Keratinocyte (primary cell): Measurements from ENCODE around the gene RRAGC. TPM values are rescaled to one million over a fixed set of nuclear protein-coding genes. Genes with fewer than 3 reads are reported as not detected.
A peak's percentile ranks its signal among the peaks of the same experiment; 100 is the strongest.

ENCODE experiments used
- DNase-seq: peaks from one replicate; pipeline ENCODE4 v3.0.0-alpha.2; 2011; ENCODE audit warnings: low read depth, missing footprints, low spot score
- FAIRE-seq: peaks from 2 replicates; lab custom pipeline; 2011; peaks lifted over from hg19 to GRCh38; lab: Jason Lieb, UNC
- H2AFZ ChIP-seq: 2 replicates; pipeline ENCODE4 v1.6.0; 2012; ENCODE audit warnings: low read length, control low read depth, inconsistent platforms; ENCODE audit not compliant: control insufficient read depth
- H3K27ac ChIP-seq: 2 replicates; pipeline ENCODE4 v1.5.1; 2011; ENCODE audit warnings: low read length; ENCODE audit not compliant: control insufficient read depth, insufficient read depth
- H3K27me3 ChIP-seq: 3 replicates; pipeline ENCODE4 v1.6.0; 2011; ENCODE audit warnings: low read length; ENCODE audit not compliant: control insufficient read depth, insufficient read depth; ENCODE audit errors: extremely low read depth
- H3K36me3 ChIP-seq, 2 experiments: 2 replicates in 1 of 2; 3 replicates in 1 of 2; pipeline ENCODE4 v1.5.1; 2011; ENCODE audit warnings: low read length in 2 of 2, mild to moderate bottlenecking in 1 of 2; ENCODE audit not compliant: control insufficient read depth in 2 of 2, insufficient read depth in 2 of 2; ENCODE audit errors: extremely low read depth in 1 of 2
- H3K4me1 ChIP-seq: 3 replicates; pipeline ENCODE4 v1.5.1; 2011; ENCODE audit warnings: low read length; ENCODE audit not compliant: control insufficient read depth, insufficient read depth; ENCODE audit errors: extremely low read depth
- H3K4me2 ChIP-seq: 3 replicates; pipeline ENCODE4 v1.6.0; 2011; ENCODE audit warnings: low read depth, low read length; ENCODE audit not compliant: control insufficient read depth, insufficient read depth; ENCODE audit errors: extremely low read depth
- H3K4me3 ChIP-seq, 3 experiments: fragments of 200-600 bp in 1 of 3; sonication (generic) in 1 of 3; 2 replicates in 2 of 3; 3 replicates in 1 of 3; pipeline ENCODE4 v1.5.1; 2011 to 2016; ENCODE audit warnings: low read length in 3 of 3, mild to moderate bottlenecking in 3 of 3, control low read depth in 2 of 3, inconsistent platforms in 1 of 3, low read depth in 1 of 3, mixed read lengths in 1 of 3, mixed run types in 1 of 3, moderate library complexity in 1 of 3; ENCODE audit not compliant: control insufficient read depth in 2 of 3, insufficient read depth in 2 of 3; ENCODE audit errors: extremely low read depth in 1 of 3
- H3K79me2 ChIP-seq: 2 replicates; pipeline ENCODE4 v1.6.0; 2012; ENCODE audit warnings: low read length; ENCODE audit not compliant: control insufficient read depth, insufficient read depth
- H3K9ac ChIP-seq: 3 replicates; pipeline ENCODE4 v1.6.0; 2011; ENCODE audit warnings: low read length; ENCODE audit not compliant: control insufficient read depth, insufficient read depth; ENCODE audit errors: extremely low read depth
- H3K9me1 ChIP-seq: 3 replicates; pipeline ENCODE4 v1.6.0; 2011; ENCODE audit warnings: low read length; ENCODE audit not compliant: control insufficient read depth, insufficient read depth; ENCODE audit errors: extremely low read depth
- H3K9me3 ChIP-seq: 2 replicates; pipeline ENCODE4 v1.5.1; 2012; ENCODE audit warnings: low read depth, low read length; ENCODE audit not compliant: control insufficient read depth
- H4K20me1 ChIP-seq: 3 replicates; pipeline ENCODE4 v1.6.0; 2011; ENCODE audit warnings: low read length; ENCODE audit not compliant: control insufficient read depth, insufficient read depth; ENCODE audit errors: extremely low read depth
- EZH2 ChIP-seq: IDR thresholded peaks from one replicate; pipeline ENCODE4 v1.6.1; 2012; ENCODE audit warnings: inconsistent platforms, mild to moderate bottlenecking, low read length, moderate library complexity
- dilution Hi-C: fragments of 300-500 bp; cut with MboI; formaldehyde crosslinking; loops from one replicate; pipeline ENCODE4 v1.7.0; 2020; ENCODE audit warnings: low sequenced_read_pairs; ENCODE audit not compliant: extremely low pct_ligation_motif_present
- polyA plus RNA-seq, 5 experiments: library from polyadenylated mRNA; depleted of rRNA in 3 of 5; stranded (reverse) in 3 of 5; stranded (forward) in 1 of 5; unstranded in 1 of 5; fragments of >200 nt; gene quantifications; 1 replicate in 1 of 5; 2 replicates in 3 of 5; 3 replicates in 1 of 5; pipeline versions ENCODE4 v1.2.1 to v1.2.3, GENCODE V29; 2011 to 2012; ENCODE audit warnings: missing spikeins in 2 of 5, low read depth in 1 of 5, low replicate concordance in 1 of 5
- TF ChIP-seq, protein P1 (sequence below), 3 experiments: IDR thresholded peaks in 1 of 3; conservative IDR thresholded peaks in 1 of 3; optimal IDR thresholded peaks in 1 of 3; 2 replicates in 2 of 3; 3 replicates in 1 of 3; pipeline versions ENCODE3 to v1.5.1; 2011; ENCODE audit warnings: low read length in 3 of 3, mild to moderate bottlenecking in 3 of 3, moderate library complexity in 2 of 3, control low read depth in 1 of 3, inconsistent platforms in 1 of 3; ENCODE audit not compliant: insufficient read depth in 2 of 3; ENCODE audit errors: extremely low read depth in 1 of 3

The RRAGC gene
- polyA plus RNA-seq, 1 donor (not counting 4 experiments of a cell fraction or from before 2014, with no cell fraction given), result 37.8 TPM

DNA sequence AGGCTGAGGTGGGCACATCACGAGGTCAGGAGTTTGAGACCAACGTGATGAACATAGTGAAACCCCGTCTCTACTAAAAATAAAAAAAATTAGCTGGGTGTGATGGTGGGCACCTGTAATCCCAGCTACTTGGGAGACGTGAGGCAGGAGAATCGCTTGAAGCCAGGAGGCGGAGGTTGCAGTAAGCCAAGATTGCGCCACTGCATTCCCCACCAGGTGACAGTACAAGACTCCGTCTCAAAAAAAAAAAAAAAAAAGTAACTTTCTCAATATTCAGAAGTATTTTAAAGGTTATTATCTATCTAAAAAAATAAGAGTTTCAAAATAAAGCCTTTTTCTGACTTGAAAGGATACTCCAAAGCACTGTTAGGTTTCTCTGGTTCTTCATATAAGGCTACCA lies 7.6 kb upstream of the RRAGC start:
- peaks cover 14% of the 10 kb centered on the region for H3K79me2 ChIP-seq

DNA sequence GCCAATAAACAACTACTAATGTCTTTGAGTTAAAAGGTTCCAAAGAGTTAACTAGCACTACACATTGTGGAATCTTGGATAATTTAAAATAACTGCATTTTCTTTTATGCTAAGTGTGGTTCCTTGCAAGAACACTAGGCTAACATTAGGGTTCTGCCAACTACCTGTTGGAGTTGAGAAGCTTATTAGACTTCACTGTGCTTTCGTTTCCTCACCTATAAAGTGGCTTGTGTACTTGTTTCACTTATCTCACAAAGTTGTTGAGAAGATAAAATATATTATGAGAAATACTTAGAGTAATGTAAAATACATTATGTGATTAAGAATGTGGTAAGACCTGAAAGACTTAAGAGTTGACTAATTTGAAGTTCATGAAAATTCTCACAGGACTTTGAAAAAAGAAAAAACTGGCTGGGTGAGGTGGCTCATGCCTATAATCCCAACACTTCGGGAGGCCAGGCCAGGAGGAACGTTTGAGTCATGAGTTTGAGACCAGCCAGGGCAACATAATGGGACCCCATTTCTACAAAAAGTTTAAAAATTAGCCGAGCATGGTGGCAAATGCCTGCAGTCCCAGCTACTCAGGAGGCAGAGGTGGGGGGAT lies 5.6 kb upstream of the RRAGC start:
- H3K9me3 ChIP-seq, result no peaks in the 10 kb centered on the region
- no peak overlapping the region for H3K4me2 ChIP-seq
- H3K36me3 ChIP-seq, result peaks cover 1 to 11% of the 10 kb centered on the region in 2 experiments
- H3K9me1 ChIP-seq, result no peaks in the 10 kb centered on the region
- dilution Hi-C loops, result no loop called here
- H3K4me3 ChIP-seq, result no peak overlapping the region
- H3K79me2 ChIP-seq, result peaks cover 8% of the 10 kb centered on the region
- no peaks in the 10 kb centered on the region for H3K27me3 ChIP-seq
- H2AFZ ChIP-seq, result no peak overlapping the region
- TF ChIP-seq, protein P1, sequence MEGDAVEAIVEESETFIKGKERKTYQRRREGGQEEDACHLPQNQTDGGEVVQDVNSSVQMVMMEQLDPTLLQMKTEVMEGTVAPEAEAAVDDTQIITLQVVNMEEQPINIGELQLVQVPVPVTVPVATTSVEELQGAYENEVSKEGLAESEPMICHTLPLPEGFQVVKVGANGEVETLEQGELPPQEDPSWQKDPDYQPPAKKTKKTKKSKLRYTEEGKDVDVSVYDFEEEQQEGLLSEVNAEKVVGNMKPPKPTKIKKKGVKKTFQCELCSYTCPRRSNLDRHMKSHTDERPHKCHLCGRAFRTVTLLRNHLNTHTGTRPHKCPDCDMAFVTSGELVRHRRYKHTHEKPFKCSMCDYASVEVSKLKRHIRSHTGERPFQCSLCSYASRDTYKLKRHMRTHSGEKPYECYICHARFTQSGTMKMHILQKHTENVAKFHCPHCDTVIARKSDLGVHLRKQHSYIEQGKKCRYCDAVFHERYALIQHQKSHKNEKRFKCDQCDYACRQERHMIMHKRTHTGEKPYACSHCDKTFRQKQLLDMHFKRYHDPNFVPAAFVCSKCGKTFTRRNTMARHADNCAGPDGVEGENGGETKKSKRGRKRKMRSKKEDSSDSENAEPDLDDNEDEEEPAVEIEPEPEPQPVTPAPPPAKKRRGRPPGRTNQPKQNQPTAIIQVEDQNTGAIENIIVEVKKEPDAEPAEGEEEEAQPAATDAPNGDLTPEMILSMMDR (optimal IDR thresholded peaks at IDR 0.05 in 1 of 3, IDR thresholded peaks at IDR 0.05 in 1 of 3, conservative IDR thresholded peaks at IDR 0.05 in 1 of 3; ENCODE audit: extremely low read depth in 1 of 3, insufficient read depth in 2 of 3, low read length in 3 of 3), result peak in 2 of 3 experiments; percentile 10 to 16
- TF ChIP-seq EZH2, result no peak
- no peaks in the 10 kb centered on the region for H4K20me1 ChIP-seq
- no peak for DNase-seq
- H3K27ac ChIP-seq, result no peak overlapping the region
- no peak for FAIRE-seq
- peaks cover 7% of the 10 kb centered on the region for H3K4me1 ChIP-seq
- no peak overlapping the region for H3K9ac ChIP-seq

More for the DNA sequence above, 7.6 kb upstream of the RRAGC start:
- DNase-seq, result no peak
- peaks cover 3 to 11% of the 10 kb centered on the region in 2 experiments for H3K36me3 ChIP-seq
- no peaks in the 10 kb centered on the region for H4K20me1 ChIP-seq
- H3K9me1 ChIP-seq, result no peaks in the 10 kb centered on the region
- FAIRE-seq, result no peak
- no peaks in the 10 kb centered on the region for H3K9me3 ChIP-seq
- dilution Hi-C loops, result no loop called here
- no peak for TF ChIP-seq EZH2
- TF ChIP-seq, protein P1 (optimal IDR thresholded peaks at IDR 0.05 in 1 of 3, IDR thresholded peaks at IDR 0.05 in 1 of 3, conservative IDR thresholded peaks at IDR 0.05 in 1 of 3; ENCODE audit: extremely low read depth in 1 of 3, insufficient read depth in 2 of 3, low read length in 3 of 3), result no peak
- no peak overlapping the region for H3K4me3 ChIP-seq
- H3K9ac ChIP-seq, result no peak overlapping the region
- no peak overlapping the region for H2AFZ ChIP-seq
- H3K27me3 ChIP-seq, result no peaks in the 10 kb centered on the region
- no peak overlapping the region for H3K27ac ChIP-seq
- H3K4me2 ChIP-seq, result no peak overlapping the region
- peaks cover 7% of the 10 kb centered on the region for H3K4me1 ChIP-seq
